ENCODE results near the gene ITGAD.
"Not testable (repeated sequence)": the region's sequence is repeated elsewhere in the genome, so short reads cannot be mapped to it uniquely, and the experiment has no call there.

Gene ITGAD

DNA sequence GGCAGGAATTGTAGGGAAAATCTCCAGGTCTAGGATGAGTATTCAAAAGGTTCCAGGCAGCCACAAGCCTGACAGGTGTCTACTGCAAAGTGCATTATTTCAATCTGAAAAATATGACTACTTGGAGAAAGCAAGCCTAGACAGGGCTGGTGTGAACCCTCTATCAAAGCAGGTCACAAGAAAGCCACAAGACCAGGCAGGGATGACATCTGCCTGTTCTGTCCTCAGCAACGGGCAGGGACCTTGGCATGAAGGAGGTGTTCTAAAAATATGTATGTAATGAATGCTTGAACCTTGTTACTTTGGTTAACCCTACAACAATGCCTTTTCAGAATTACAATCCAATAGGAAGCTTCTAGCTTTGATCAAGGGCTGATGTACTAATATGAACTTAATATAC, 36.2 kb downstream of the ITGAD start:
- no peak for DNase-seq (ENCODE audit: low read depth in 2 of 3, low spot score in 1 of 3)

GRCh38 chr16:31429796-31430195, 36.7 kb downstream of the ITGAD start:
- no peak for DNase-seq (ENCODE audit: low read depth in 2 of 3, low spot score in 1 of 3)

GRCh38 chr16:31430380-31431052, 37.4 kb downstream of the ITGAD start:
- DNase-seq (ENCODE audit: low read depth in 2 of 3, low spot score in 1 of 3) = no peak

DNA sequence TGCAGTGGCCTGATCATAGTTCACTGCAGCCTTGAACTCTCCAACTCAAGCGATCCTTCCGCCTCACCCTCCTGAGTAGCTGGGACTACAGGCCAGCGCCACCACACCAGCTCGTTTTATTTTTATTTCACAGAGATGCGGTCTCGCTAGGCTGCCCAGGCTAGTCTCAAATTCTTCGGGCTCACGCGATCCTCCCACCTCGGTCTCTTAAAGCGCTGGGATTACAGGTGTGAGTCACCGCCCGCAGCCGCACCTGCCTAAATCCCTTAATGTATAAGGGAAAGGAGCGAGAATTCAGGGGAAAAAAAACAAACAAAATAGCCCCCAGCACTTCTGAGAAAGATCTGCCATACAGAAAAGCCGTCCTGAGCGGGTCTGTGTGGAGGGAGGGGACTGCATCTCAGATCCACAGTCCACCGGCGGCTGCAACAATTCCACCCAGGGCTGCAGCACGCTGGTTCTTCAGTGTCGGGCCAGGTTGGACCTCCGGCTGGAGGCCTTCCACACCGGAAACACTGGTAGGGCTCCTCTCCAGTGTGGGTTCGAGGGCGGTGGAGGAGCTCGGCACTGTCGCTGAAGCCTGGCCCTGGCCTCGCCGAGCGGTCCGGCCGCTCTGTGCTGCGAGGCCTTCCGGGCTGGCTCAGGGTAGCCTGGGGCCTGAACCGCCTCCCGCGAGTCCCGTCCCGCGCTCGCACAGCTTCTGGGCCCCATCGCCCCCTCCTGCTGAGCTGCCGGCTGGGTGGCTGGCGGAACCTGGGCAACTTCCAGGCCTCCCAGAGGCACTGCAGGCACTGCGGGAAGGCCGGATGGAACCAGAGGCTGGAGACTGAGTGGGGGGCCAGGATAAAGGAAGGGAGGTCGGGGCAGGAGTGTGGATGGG, 42.4 kb downstream of the ITGAD start:
- no peak for DNase-seq (ENCODE audit: low read depth in 2 of 3, low spot score in 1 of 3)

DNA sequence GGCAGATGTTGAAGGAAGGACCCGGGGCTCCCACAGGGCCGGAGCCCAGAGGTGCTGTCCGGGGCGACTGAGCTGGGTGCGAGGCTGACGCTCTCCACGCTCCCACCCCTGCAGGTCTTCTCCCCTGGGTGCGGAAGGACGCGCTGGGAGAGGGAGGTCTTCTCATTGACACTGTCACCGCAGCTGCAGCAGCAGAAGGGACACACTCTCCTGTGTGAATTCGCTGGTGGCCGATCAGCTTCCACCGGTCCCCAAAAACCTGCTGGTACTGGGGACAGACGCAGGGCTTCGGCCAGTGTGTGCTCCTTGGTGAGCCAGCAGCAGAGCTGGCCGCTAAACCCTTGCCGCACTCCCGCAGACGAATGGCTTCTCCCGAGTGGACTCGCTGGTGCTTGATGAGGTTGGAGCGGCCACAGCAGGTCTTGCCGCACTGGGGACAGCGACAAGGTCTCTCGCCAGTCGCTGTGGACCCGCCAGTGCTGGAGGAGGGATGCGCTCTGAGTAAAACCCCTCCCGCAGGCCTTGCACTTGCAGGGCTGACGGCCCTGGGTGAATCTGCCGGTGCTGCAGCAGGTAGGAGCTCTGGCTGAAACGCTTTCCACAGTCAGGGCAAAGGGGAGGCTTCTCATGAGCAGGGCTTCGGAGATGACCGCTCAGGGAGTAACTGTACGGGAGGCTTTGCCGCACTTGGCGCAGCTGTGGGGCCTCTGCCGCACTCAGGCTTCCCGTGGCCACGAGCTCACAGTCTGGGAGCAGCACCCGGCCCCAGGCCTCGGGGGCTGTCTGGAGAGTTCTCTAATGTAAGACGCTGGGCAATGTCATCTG, 43.3 kb downstream of the ITGAD start:
- DNase-seq (ENCODE audit: low read depth in 2 of 3, low spot score in 1 of 3) = no peak

- no peak for DNase-seq (ENCODE audit: low read depth in 2 of 3, low spot score in 1 of 3)
These were observed 45.3 kb downstream of the ITGAD start for GRCh38 chr16:31438414-31438813.

DNA sequence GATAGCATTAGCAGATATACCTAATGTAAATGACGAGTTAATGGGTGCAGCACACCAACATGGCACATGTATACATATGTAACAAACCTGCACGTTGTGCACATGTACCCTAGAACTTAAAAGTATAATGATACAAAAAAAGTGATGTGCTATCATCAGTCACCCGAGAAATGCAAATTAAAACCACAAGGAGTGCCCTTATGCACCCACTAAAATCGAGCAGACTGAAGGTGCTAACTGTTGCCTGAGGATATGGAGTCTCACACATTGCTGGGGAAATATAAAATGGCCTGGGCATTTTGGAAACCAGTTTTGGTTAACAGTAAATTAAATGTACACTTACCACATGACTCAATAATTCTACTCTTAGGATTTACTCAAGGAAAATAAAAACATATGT, 45.9 kb downstream of the ITGAD start:
- not testable (repeated sequence) for DNase-seq (ENCODE audit: low read depth in 2 of 3, low spot score in 1 of 3)

GRCh38 chr16:31439519-31439918, 46.4 kb downstream of the ITGAD start:
- DNase-seq (ENCODE audit: low read depth in 2 of 3, low spot score in 1 of 3) = no peak

- no peak for DNase-seq (ENCODE audit: low read depth in 2 of 3, low spot score in 1 of 3)
These were observed 47.5 kb downstream of the ITGAD start for GRCh38 chr16:31440516-31441184.

GRCh38 chr16:31441956-31442355, 48.8 kb downstream of the ITGAD start:
- DNase-seq (ENCODE audit: low read depth in 2 of 3, low spot score in 1 of 3) = no peak

- DNase-seq (ENCODE audit: low read depth in 2 of 3, low spot score in 1 of 3) = not testable (repeated sequence)
These were observed 52.8 kb downstream of the ITGAD start for GRCh38 chr16:31445931-31446330.

DNA sequence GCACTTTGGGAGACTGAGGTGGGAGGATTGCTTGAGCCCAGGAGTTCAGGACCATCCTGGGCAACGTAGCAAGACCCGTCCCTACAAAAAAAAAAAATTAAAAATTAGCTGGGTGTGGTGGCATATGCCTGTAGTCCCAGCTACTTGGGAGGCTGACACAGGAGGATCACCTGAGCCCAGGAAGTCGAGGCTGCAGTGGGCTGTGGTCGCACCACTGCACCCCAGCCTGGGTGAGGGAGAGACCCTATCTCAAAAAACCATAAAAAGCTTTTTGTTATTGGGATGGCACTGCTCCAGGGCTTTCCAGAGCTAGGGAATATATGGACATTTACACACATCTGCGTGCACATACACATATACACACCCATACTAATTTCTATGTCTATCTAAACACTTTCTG, 58.1 kb downstream of the ITGAD start:
- no peak for DNase-seq (ENCODE audit: low read depth in 2 of 3, low spot score in 1 of 3)

- no peak for DNase-seq (ENCODE audit: low read depth in 2 of 3, low spot score in 1 of 3)
These were observed 58.7 kb downstream of the ITGAD start for GRCh38 chr16:31451681-31452351.

DNA sequence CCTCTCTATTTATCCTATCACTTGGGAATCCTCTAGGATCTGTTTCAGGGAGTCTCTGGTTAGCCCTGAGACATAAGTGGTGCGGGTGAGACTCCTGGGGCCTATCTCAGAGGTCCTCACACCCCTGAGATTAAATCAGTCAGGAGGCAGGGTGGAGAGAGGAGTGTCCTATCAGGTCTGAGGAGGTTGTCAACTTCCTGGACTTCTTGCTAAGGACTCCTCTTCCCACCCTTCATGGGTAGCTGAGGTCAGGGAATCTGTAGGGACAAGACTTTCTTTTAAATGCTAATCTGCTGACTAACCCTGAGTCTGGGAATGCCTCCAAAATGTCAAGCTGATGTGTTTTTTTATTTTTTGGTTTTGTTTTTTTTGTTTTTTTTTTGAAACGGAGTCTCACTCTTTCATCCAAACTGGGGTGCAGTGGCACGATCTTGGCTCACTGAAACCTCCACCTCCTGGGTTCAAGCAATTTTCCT, 59.5 kb downstream of the ITGAD start:
- no peak for DNase-seq (ENCODE audit: low read depth in 2 of 3, low spot score in 1 of 3)

- no peak for DNase-seq (ENCODE audit: low read depth in 2 of 3, low spot score in 1 of 3)
These were observed 60.4 kb downstream of the ITGAD start for GRCh38 chr16:31453255-31454204.

GRCh38 chr16:31455601-31456314, 62.6 kb downstream of the ITGAD start:
- no peak for DNase-seq (ENCODE audit: low read depth in 2 of 3, low spot score in 1 of 3)

DNA sequence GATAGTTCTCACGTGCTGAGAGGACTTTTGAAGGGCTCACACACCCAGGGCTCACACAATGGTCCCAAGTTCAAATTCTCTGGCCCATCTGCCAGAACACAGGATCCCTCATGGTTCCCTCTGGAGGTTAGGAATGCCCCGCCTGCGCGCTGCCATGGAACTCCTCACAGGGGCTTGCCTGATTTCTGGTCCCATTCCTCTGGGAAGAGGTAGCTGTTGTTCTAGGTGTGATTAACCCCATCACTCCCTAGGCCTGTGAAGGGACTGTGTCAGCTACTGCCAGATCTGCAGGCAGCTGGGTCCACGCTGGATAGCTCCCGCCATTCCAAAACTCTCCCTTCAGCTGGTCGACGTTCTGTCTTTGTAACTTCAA, 63.8 kb downstream of the ITGAD start:
- DNase-seq (ENCODE audit: low read depth in 2 of 3, low spot score in 1 of 3) = no peak

- no peak for DNase-seq (ENCODE audit: low read depth in 2 of 3, low spot score in 1 of 3)
These were observed 65.1 kb downstream of the ITGAD start for GRCh38 chr16:31458073-31458843.

All from stimulated activated CD4-positive, alpha-beta T cell treated with anti-CD3 and anti-CD28 coated beads, Interleukin-12 subunit alpha, Interleukin-12 subunit beta, amount 100 ng/mL, for 48 hours (primary cell).